OCI-LY1 (cell line): ENCODE measurements around the gene AGAP3.

Experiments used
- H2AFZ ChIP-seq: fragments of 200-600 bp; sonication (generic), shearing (Covaris generic); 2 replicates; pipeline ENCODE4 v1.6.0; 2014; ENCODE audit warnings: antibody characterized with exemption, mild to moderate bottlenecking, low read length
- H3F3A ChIP-seq: fragments of 200-600 bp; sonication (generic), shearing (Covaris generic); 2 replicates; pipeline ENCODE4 v1.6.0; 2014; ENCODE audit warnings: mild to moderate bottlenecking, antibody characterized with exemption, low read length, moderate library complexity; ENCODE audit not compliant: insufficient read depth
- H3K27ac ChIP-seq: fragments of 200-600 bp; sonication (generic); 2 replicates; pipeline ENCODE4 v1.5.1; 2014; ENCODE audit warnings: low read length, mixed run types, mild to moderate bottlenecking, low read depth; ENCODE audit not compliant: poor library complexity, severe bottlenecking
- H3K27me3 ChIP-seq: fragments of 200-600 bp; sonication (generic); 2 replicates; pipeline ENCODE4 v1.6.0; 2014; ENCODE audit warnings: antibody characterized with exemption, mild to moderate bottlenecking, low read length, moderate library complexity; ENCODE audit not compliant: insufficient read depth
- H3K36me3 ChIP-seq: fragments of 200-600 bp; sonication (generic); 2 replicates; pipeline ENCODE4 v1.6.1; 2014; ENCODE audit warnings: mild to moderate bottlenecking, antibody characterized with exemption, low read length, moderate library complexity, mixed read lengths; ENCODE audit not compliant: insufficient read depth
- H3K4me1 ChIP-seq: fragments of 200-600 bp; sonication (generic); 2 replicates; pipeline ENCODE4 v1.5.1; 2014; ENCODE audit warnings: mild to moderate bottlenecking, low read length, moderate library complexity; ENCODE audit not compliant: insufficient read depth, severe bottlenecking
- H3K4me2 ChIP-seq: fragments of 200-600 bp; sonication (generic), shearing (Covaris generic); 2 replicates; pipeline ENCODE4 v1.6.1; 2014; ENCODE audit warnings: low read length
- H3K4me3 ChIP-seq: fragments of 200-600 bp; sonication (generic); 2 replicates; pipeline ENCODE4 v1.5.1; 2014; ENCODE audit warnings: low read length, low read depth, mild to moderate bottlenecking, mixed read lengths; ENCODE audit not compliant: poor library complexity, severe bottlenecking
- H3K79me2 ChIP-seq: fragments of 200-600 bp; shearing (Covaris generic); 2 replicates; pipeline ENCODE4 v1.6.1; 2016; ENCODE audit warnings: mixed run types, low read length, mixed read lengths; ENCODE audit not compliant: insufficient read depth
- H3K9ac ChIP-seq: fragments of 200-600 bp; sonication (generic), shearing (Covaris generic); 2 replicates; pipeline ENCODE4 v1.6.1; 2014; ENCODE audit warnings: mild to moderate bottlenecking, low read length, mixed read lengths
- H3K9me2 ChIP-seq: fragments of 200-600 bp; sonication (generic), shearing (Covaris generic); 2 replicates; pipeline ENCODE4 v1.6.1; 2014; ENCODE audit warnings: low read depth, mild to moderate bottlenecking, low read length, mixed read lengths
- H3K9me3 ChIP-seq: fragments of 200-600 bp; shearing (Covaris generic); 2 replicates; pipeline ENCODE4 v1.6.1; 2014; ENCODE audit warnings: low read length, mixed read lengths
- H4K20me1 ChIP-seq: fragments of 200-600 bp; sonication (generic), shearing (Covaris generic); 2 replicates; pipeline ENCODE4 v1.6.0; 2016; ENCODE audit warnings: mild to moderate bottlenecking, low read length; ENCODE audit not compliant: insufficient read depth
- EZH2 ChIP-seq: fragments of 200-600 bp; sonication (generic), shearing (Covaris generic); IDR thresholded peaks from 2 replicates; pipeline ENCODE4 v1.8.0; 2017; ENCODE audit warnings: borderline replicate concordance, mixed run types, mild to moderate bottlenecking, antibody characterized with exemption, low read length, moderate library complexity, mixed read lengths
- TF ChIP-seq, protein P1 (sequence below): fragments of 200-600 bp; sonication (generic), shearing (Covaris generic); IDR thresholded peaks from 2 replicates; pipeline ENCODE4 v1.5.1; 2017; ENCODE audit warnings: mild to moderate bottlenecking, antibody characterized with exemption, low read length, moderate library complexity, mixed read lengths

The AGAP3 gene

GRCh38 chr7:151144387-151144786, 58.1 kb downstream of the AGAP3 start:
- H3K36me3 ChIP-seq: no peaks in the 10 kb centered on the region
- no peaks in the 10 kb centered on the region for H3K9me3 ChIP-seq
- H3K27me3 ChIP-seq: no peaks in the 10 kb centered on the region
- H3K4me1 ChIP-seq: no peaks in the 10 kb centered on the region
- no peak for TF ChIP-seq EZH2
- TF ChIP-seq, protein P1, sequence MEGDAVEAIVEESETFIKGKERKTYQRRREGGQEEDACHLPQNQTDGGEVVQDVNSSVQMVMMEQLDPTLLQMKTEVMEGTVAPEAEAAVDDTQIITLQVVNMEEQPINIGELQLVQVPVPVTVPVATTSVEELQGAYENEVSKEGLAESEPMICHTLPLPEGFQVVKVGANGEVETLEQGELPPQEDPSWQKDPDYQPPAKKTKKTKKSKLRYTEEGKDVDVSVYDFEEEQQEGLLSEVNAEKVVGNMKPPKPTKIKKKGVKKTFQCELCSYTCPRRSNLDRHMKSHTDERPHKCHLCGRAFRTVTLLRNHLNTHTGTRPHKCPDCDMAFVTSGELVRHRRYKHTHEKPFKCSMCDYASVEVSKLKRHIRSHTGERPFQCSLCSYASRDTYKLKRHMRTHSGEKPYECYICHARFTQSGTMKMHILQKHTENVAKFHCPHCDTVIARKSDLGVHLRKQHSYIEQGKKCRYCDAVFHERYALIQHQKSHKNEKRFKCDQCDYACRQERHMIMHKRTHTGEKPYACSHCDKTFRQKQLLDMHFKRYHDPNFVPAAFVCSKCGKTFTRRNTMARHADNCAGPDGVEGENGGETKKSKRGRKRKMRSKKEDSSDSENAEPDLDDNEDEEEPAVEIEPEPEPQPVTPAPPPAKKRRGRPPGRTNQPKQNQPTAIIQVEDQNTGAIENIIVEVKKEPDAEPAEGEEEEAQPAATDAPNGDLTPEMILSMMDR: no peak
- no peaks in the 10 kb centered on the region for H4K20me1 ChIP-seq
- H3K27ac ChIP-seq: no peak overlapping the region
- no peaks in the 10 kb centered on the region for H3K79me2 ChIP-seq
- H3F3A ChIP-seq: no peaks in the 10 kb centered on the region
- H3K9ac ChIP-seq: no peak overlapping the region
- no peak overlapping the region for H3K4me3 ChIP-seq
- no peak overlapping the region for H2AFZ ChIP-seq
- no peaks in the 10 kb centered on the region for H3K9me2 ChIP-seq
- no peak overlapping the region for H3K4me2 ChIP-seq

- Histone ChIP-seq H3K27ac (no peak overlapping the region), H3K4me1 (no peaks in the 10 kb centered on the region), H3F3A (no peaks in the 10 kb centered on the region), H3K27me3 (peaks cover 9% of the 10 kb centered on the region; the same call in 1 of the 2 replicates), H3K4me2 (no peak overlapping the region), H3K9me3 (no peaks in the 10 kb centered on the region), H2AFZ (no peak overlapping the region), H4K20me1 (no peaks in the 10 kb centered on the region), H3K9me2 (no peaks in the 10 kb centered on the region), H3K36me3 (no peaks in the 10 kb centered on the region), H3K4me3 (no peak overlapping the region), H3K79me2 (no peaks in the 10 kb centered on the region), H3K9ac (no peak overlapping the region)
- TF ChIP-seq, protein P1: no peak
- TF ChIP-seq EZH2: no peak
Observed at GRCh38 chr7:151146761-151147160, 60.5 kb downstream of the AGAP3 start.

GRCh38 chr7:151148319-151149259, 62.3 kb downstream of the AGAP3 start:
- TF ChIP-seq, protein P1: no peak
- no peak for TF ChIP-seq EZH2
- H3K27me3 ChIP-seq: peaks cover 9% of the 10 kb centered on the region; the same call in 1 of the 2 replicates
- no peaks in the 10 kb centered on the region for H3K4me1 ChIP-seq
- no peaks in the 10 kb centered on the region for H3K79me2 ChIP-seq
- H3K9me2 ChIP-seq: no peaks in the 10 kb centered on the region
- H3K9ac ChIP-seq: no peak overlapping the region
- no peaks in the 10 kb centered on the region for H3K36me3 ChIP-seq
- H2AFZ ChIP-seq: no peak overlapping the region
- H3K4me2 ChIP-seq: no peak overlapping the region
- H3F3A ChIP-seq: no peaks in the 10 kb centered on the region
- H3K27ac ChIP-seq: no peak overlapping the region
- H3K4me3 ChIP-seq: no peak overlapping the region
- no peaks in the 10 kb centered on the region for H4K20me1 ChIP-seq
- H3K9me3 ChIP-seq: no peaks in the 10 kb centered on the region
